GM19463 (cell line): Measurements from ENCODE around the gene PTOV1.

Experiments used
- ATAC-seq: cut with Tn5 transposase; IDR thresholded peaks from one replicate; pipeline ENCODE4 v1.9.1; 2021; ENCODE audit warnings: mild to moderate bottlenecking, moderate library complexity; ENCODE audit not compliant: unreplicated experiment

Gene PTOV1

GRCh38 chr19:49840736-49841249, 10.2 kb upstream of the PTOV1 start:
- no peak for ATAC-seq

GRCh38 chr19:49843265-49843664, 7.7 kb upstream of the PTOV1 start:
- no peak for ATAC-seq

GRCh38 chr19:49844138-49845095, 6.5 kb upstream of the PTOV1 start:
- no peak for ATAC-seq

- no peak for ATAC-seq
These were observed 5.5 kb upstream of the PTOV1 start for GRCh38 chr19:49845414-49845813.

- no peak for ATAC-seq
These were observed 4.6 kb upstream of the PTOV1 start for GRCh38 chr19:49846408-49846807.

GRCh38 chr19:49847731-49848696, 2.9 kb upstream of the PTOV1 start:
- no peak for ATAC-seq

GRCh38 chr19:49848938-49849337, 2.0 kb upstream of the PTOV1 start:
- ATAC-seq: no peak

GRCh38 chr19:49849433-49850220, 1.3 kb upstream of the PTOV1 start:
- ATAC-seq: no peak

GRCh38 chr19:49850221-49850486, 805 bp upstream of the PTOV1 start:
- ATAC-seq: no peak

- no peak for ATAC-seq
These were observed 699 bp downstream of the PTOV1 start for GRCh38 chr19:49851456-49852259.

GRCh38 chr19:49852631-49853126, 1.7 kb downstream of the PTOV1 start:
- no peak for ATAC-seq

- ATAC-seq: no peak
These were observed 3.0 kb downstream of the PTOV1 start for GRCh38 chr19:49853852-49854377.

- ATAC-seq: no peak
These were observed 3.7 kb downstream of the PTOV1 start for GRCh38 chr19:49854378-49855263.

- ATAC-seq: no peak
These were observed 4.3 kb downstream of the PTOV1 start for GRCh38 chr19:49855277-49855675.

- no peak for ATAC-seq
These were observed 5.0 kb downstream of the PTOV1 start for GRCh38 chr19:49855676-49856573.

GRCh38 chr19:49856574-49857021, 5.6 kb downstream of the PTOV1 start:
- no peak for ATAC-seq

- ATAC-seq: no peak
These were observed 6.3 kb downstream of the PTOV1 start for GRCh38 chr19:49857061-49857837.
